ENCODE measurements around the gene CROCC2.

CROCC2 gene

GRCh38 chr2:240884221-240884620 lies 21.9 kb upstream of the CROCC2 start:
- no peaks in the 10 kb centered on the region for H3K27me3 ChIP-seq
- no peaks in the 10 kb centered on the region for H3K9me3 ChIP-seq (replicated peaks in 1 of 11)
- TF ChIP-seq Cebpa-rat (IDR thresholded peaks at IDR 0.05), result no peak
- H3K27ac ChIP-seq, result peak overlapping the region in 3 of 11 experiments; percentile 54 to 71 (median 65); a peak in 4 of 22 replicates
- H3K4me1 ChIP-seq, result peaks cover 30 to 51% (median 43%) of the 10 kb centered on the region in 10 experiments
- no peak overlapping the region for H3K4me3 ChIP-seq
- no peaks in the 10 kb centered on the region for H4K20me1 ChIP-seq
- H3K36me3 ChIP-seq, result no peaks in the 10 kb centered on the region
- H3K4me2 ChIP-seq, result peak overlapping the region in 6 of 11 experiments; percentile 66 to 88 (median 86); a peak in 11 of 22 replicates
- no peak overlapping the region for H3K9ac ChIP-seq

- H3K9ac ChIP-seq, result no peak overlapping the region
- no peaks in the 10 kb centered on the region for H3K27me3 ChIP-seq
- TF ChIP-seq Cebpa-rat (IDR thresholded peaks at IDR 0.05), result no peak
- peak overlapping the region in 7 of 11 experiments; percentile 59 to 88 (median 86); a peak in 14 of 22 replicates for H3K4me2 ChIP-seq
- peaks cover 30 to 54% (median 43%) of the 10 kb centered on the region in 10 experiments for H3K4me1 ChIP-seq
- H4K20me1 ChIP-seq, result no peaks in the 10 kb centered on the region
- no peaks in the 10 kb centered on the region for H3K36me3 ChIP-seq
- H3K4me3 ChIP-seq, result peak overlapping the region in 1 of 10 experiments; percentile 34; a peak in 1 of 20 replicates
- no peaks in the 10 kb centered on the region for H3K9me3 ChIP-seq (replicated peaks in 1 of 11)
- H3K27ac ChIP-seq, result peak overlapping the region in 5 of 11 experiments; percentile 41 to 71 (median 54); a peak in 8 of 22 replicates
Observed at GRCh38 chr2:240884745-240885144, 21.4 kb upstream of the CROCC2 start.

- H3K27me3 ChIP-seq, result no peaks in the 10 kb centered on the region
- H4K20me1 ChIP-seq, result no peaks in the 10 kb centered on the region
- peak overlapping the region; percentile 48 to 88 (median 66); a peak in 21 of 22 replicates for H3K4me2 ChIP-seq
- peak overlapping the region in 7 of 11 experiments; percentile 10 to 75 (median 54); a peak in 12 of 22 replicates for H3K27ac ChIP-seq
- peaks cover 30 to 54% (median 43%) of the 10 kb centered on the region in 10 experiments for H3K4me1 ChIP-seq
- peak overlapping the region in 2 of 10 experiments; percentile 14 to 34; a peak in 3 of 20 replicates for H3K4me3 ChIP-seq
- no peaks in the 10 kb centered on the region for H3K9me3 ChIP-seq (replicated peaks in 1 of 11)
- no peak; a peak in 1 of 22 replicates for TF ChIP-seq Cebpa-rat (IDR thresholded peaks at IDR 0.05)
- H3K36me3 ChIP-seq, result no peaks in the 10 kb centered on the region
- peak overlapping the region in 2 of 11 experiments; percentile 0 to 42; a peak in 2 of 22 replicates for H3K9ac ChIP-seq
Observed at GRCh38 chr2:240885566-240885965, 20.6 kb upstream of the CROCC2 start.

- H4K20me1 ChIP-seq, result no peaks in the 10 kb centered on the region
- H3K9me3 ChIP-seq (replicated peaks in 1 of 11), result no peaks in the 10 kb centered on the region
- peak overlapping the region in 6 of 11 experiments; percentile 17 to 75 (median 60); a peak in 12 of 22 replicates for H3K27ac ChIP-seq
- TF ChIP-seq Cebpa-rat (IDR thresholded peaks at IDR 0.05), result no peak
- H3K4me3 ChIP-seq, result peak overlapping the region in 2 of 10 experiments; percentile 14 to 34; a peak in 2 of 20 replicates
- H3K36me3 ChIP-seq, result no peaks in the 10 kb centered on the region
- H3K9ac ChIP-seq, result peak overlapping the region in 2 of 11 experiments; percentile 0 to 42; a peak in 2 of 22 replicates
- no peaks in the 10 kb centered on the region for H3K27me3 ChIP-seq
- peak overlapping the region; percentile 48 to 88 (median 66); a peak in 21 of 22 replicates for H3K4me2 ChIP-seq
- peaks cover 30 to 54% (median 43%) of the 10 kb centered on the region in 10 experiments for H3K4me1 ChIP-seq
Observed at GRCh38 chr2:240886023-240886565, 20.0 kb upstream of the CROCC2 start.

GRCh38 chr2:240886678-240887609 lies 19.2 kb upstream of the CROCC2 start:
- Histone ChIP-seq H3K9ac (peak overlapping the region in 3 of 11 experiments; percentile 9 to 38 (median 13); a peak in 1 of 22 replicates), H3K4me3 (no peak overlapping the region), H3K27me3 (no peaks in the 10 kb centered on the region), H4K20me1 (no peaks in the 10 kb centered on the region), H3K9me3 (replicated peaks in 1 of 11) (no peaks in the 10 kb centered on the region), H3K4me1 (peaks cover 29 to 50% (median 36%) of the 10 kb centered on the region in 10 experiments), H3K36me3 (no peaks in the 10 kb centered on the region), H3K27ac (peak overlapping the region in 4 of 11 experiments; percentile 13 to 75 (median 33); a peak in 6 of 22 replicates), H3K4me2 (peak overlapping the region; percentile 44 to 88 (median 66))
- no peak for TF ChIP-seq Cebpa-rat (IDR thresholded peaks at IDR 0.05)

GRCh38 chr2:240887631-240888030 lies 18.5 kb upstream of the CROCC2 start:
- H3K27me3 ChIP-seq, result no peaks in the 10 kb centered on the region
- peak overlapping the region in 3 of 11 experiments; percentile 9 to 38 (median 13); a peak in 1 of 22 replicates for H3K9ac ChIP-seq
- H3K36me3 ChIP-seq, result no peaks in the 10 kb centered on the region
- H3K4me3 ChIP-seq, result no peak overlapping the region
- no peaks in the 10 kb centered on the region for H4K20me1 ChIP-seq
- H3K4me1 ChIP-seq, result peaks cover 28 to 50% (median 36%) of the 10 kb centered on the region in 10 experiments
- H3K9me3 ChIP-seq (replicated peaks in 1 of 11), result no peaks in the 10 kb centered on the region
- TF ChIP-seq Cebpa-rat (IDR thresholded peaks at IDR 0.05), result no peak
- peak overlapping the region in 8 of 11 experiments; percentile 15 to 86 (median 58); a peak in 14 of 22 replicates for H3K4me2 ChIP-seq
- H3K27ac ChIP-seq, result peak overlapping the region in 5 of 11 experiments; percentile 7 to 44 (median 29); a peak in 5 of 22 replicates

GRCh38 chr2:240888130-240888889 lies 17.8 kb upstream of the CROCC2 start:
- TF ChIP-seq Cebpa-rat (IDR thresholded peaks at IDR 0.05), result no peak
- no peaks in the 10 kb centered on the region for H4K20me1 ChIP-seq
- H3K9me3 ChIP-seq (replicated peaks in 1 of 11), result no peaks in the 10 kb centered on the region
- H3K36me3 ChIP-seq, result no peaks in the 10 kb centered on the region
- 0 out of 22 replicates have a peak overlapping the region, but pooled peaks of 2 of the 11 experiments have one; percentile 7 to 44 for H3K27ac ChIP-seq
- H3K27me3 ChIP-seq, result no peaks in the 10 kb centered on the region
- no peak overlapping the region for H3K4me3 ChIP-seq
- no peak overlapping the region for H3K9ac ChIP-seq
- peak overlapping the region in 7 of 11 experiments; percentile 44 to 86 (median 58); a peak in 11 of 22 replicates for H3K4me2 ChIP-seq
- H3K4me1 ChIP-seq, result peaks cover 28 to 50% (median 37%) of the 10 kb centered on the region in 10 experiments

GRCh38 chr2:240888890-240889573 lies 17.1 kb upstream of the CROCC2 start:
- Histone ChIP-seq H3K4me1 (peaks cover 28 to 56% (median 44%) of the 10 kb centered on the region in 10 experiments), H3K27me3 (no peaks in the 10 kb centered on the region), H3K4me3 (no peak overlapping the region), H3K4me2 (0 out of 22 replicates have a peak overlapping the region, but pooled peaks of 1 of the 11 experiments have one; percentile 2), H3K27ac (no peak overlapping the region), H3K9ac (no peak overlapping the region), H3K9me3 (replicated peaks in 1 of 11) (no peaks in the 10 kb centered on the region), H4K20me1 (no peaks in the 10 kb centered on the region; a peak in 2 of 22 replicates), H3K36me3 (no peaks in the 10 kb centered on the region)
- TF ChIP-seq Cebpa-rat (IDR thresholded peaks at IDR 0.05), result no peak
